Vagina (tissue), 2 donors: ENCODE data around the gene BCAS3.

ENCODE experiments used
- POLR2A ChIP-seq, 2 donors: fragments of 450-650 bp; IDR thresholded peaks; one replicate each; pipeline ENCODE4 v1.6.1; 2017; ENCODE audit warnings: antibody characterized with exemption in 2 of 2, mild to moderate bottlenecking in 2 of 2, moderate library complexity in 2 of 2
- POLR2AphosphoS5 ChIP-seq, 2 donors: sonication (generic); formaldehyde crosslinking; IDR thresholded peaks; one replicate each; pipeline ENCODE4 v1.9.0; 2017; ENCODE audit warnings: antibody characterized with exemption in 2 of 2, mild to moderate bottlenecking in 2 of 2, low read depth in 1 of 2; ENCODE audit not compliant: insufficient read depth in 1 of 2

- TF ChIP-seq POLR2AphosphoS5 (IDR thresholded peaks at IDR 0.05; ENCODE audit: insufficient read depth in 1 of 2, low read depth in 1 of 2) (no peak), POLR2A (IDR thresholded peaks at IDR 0.05) (no peak)
These were observed 509.4 kb downstream of the BCAS3 start for GRCh38 chr17:61187038-61187437.
